Natural killer cell treated with Interleukin-12 subunit alpha and Interleukin-12 subunit beta and Interleukin-15 and Interleukin-18, amount 100 ng/mL, for 72 hours (primary cell): ENCODE data around the gene ARRB1. TPM values are rescaled to one million over a fixed set of nuclear protein-coding genes. Genes with fewer than 3 reads are reported as not detected.

Experiments
- ATAC-seq, 2 donors: fragments of 150-1000 bp; cut with Tn5 transposase in 1 of 2; sonication (Bioruptor Pico), chemical (Tn5 transposase) in 1 of 2; 2 replicates each; pipeline ENCODE4 v1.10.0; 2021
- DNase-seq: peaks from one replicate; pipeline ENCODE4 v3.0.0; 2022; ENCODE audit warnings: low spot score
- H3K27ac Mint-ChIP-seq, 2 donors: 1 replicate in 1 of 2; 2 replicates in 1 of 2; pipeline ENCODE4 v1.8.0; 2022; ENCODE audit warnings: mixed read lengths in 2 of 2, mild to moderate bottlenecking in 1 of 2, moderate library complexity in 1 of 2
- H3K27me3 Mint-ChIP-seq, 2 donors: 1 replicate in 1 of 2; 2 replicates in 1 of 2; pipeline ENCODE4 v1.8.0; 2022; ENCODE audit warnings: mixed read lengths in 2 of 2
- H3K36me3 Mint-ChIP-seq: one replicate; pipeline ENCODE4 v1.8.0; 2022; ENCODE audit warnings: mixed read lengths
- H3K4me1 Mint-ChIP-seq, 2 donors: 1 replicate in 1 of 2; 2 replicates in 1 of 2; pipeline ENCODE4 v1.8.0; 2022; ENCODE audit warnings: low read depth in 2 of 2, mixed read lengths in 2 of 2, mild to moderate bottlenecking in 1 of 2
- H3K4me3 Mint-ChIP-seq: one replicate; pipeline ENCODE4 v1.8.0; 2022; ENCODE audit warnings: mixed read lengths
- H3K9me3 Mint-ChIP-seq: 2 replicates; pipeline ENCODE4 v1.8.0; 2022; ENCODE audit warnings: mixed read lengths
- total RNA-seq, 2 donors: library from RNA; stranded (reverse); gene quantifications; one replicate each; pipeline ENCODE4 v1.2.3, GENCODE V29; 2022

ARRB1 gene
- total RNA-seq, 2 donors from 2014 or later = 47.8 to 54.5 TPM

DNA sequence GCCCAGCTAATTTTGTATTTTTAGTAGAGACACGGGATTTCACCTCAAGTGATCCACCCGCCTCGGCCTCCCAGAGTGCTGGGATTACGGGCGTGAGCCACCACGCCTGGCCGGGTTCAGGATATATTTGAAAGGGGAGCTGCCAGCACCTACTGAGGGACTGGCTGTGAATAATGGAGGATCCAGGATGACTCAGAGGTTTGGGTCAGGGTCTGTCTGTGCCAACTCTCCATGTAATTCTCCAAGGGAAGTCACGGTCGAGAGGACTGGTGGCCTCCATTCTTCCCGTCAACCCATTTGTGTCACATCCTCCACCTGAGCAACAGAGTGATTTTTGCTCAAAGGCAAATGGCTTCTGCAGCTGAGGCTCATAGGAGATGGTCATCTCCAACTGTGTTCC is 3.6 kb upstream of the ARRB1 start:
- H3K9me3 Mint-ChIP-seq = no peaks in the 10 kb centered on the region
- ATAC-seq = no peak
- peak; percentile 34 for DNase-seq
- peaks cover 29 to 35% of the 10 kb centered on the region in 2 donors for H3K4me1 Mint-ChIP-seq
- peaks cover 5% of the 10 kb centered on the region for H3K36me3 Mint-ChIP-seq
- no peaks in the 10 kb centered on the region for H3K27me3 Mint-ChIP-seq
- peak overlapping the region in 1 of 2 donors; percentile 61 for H3K27ac Mint-ChIP-seq
- H3K4me3 Mint-ChIP-seq = no peak overlapping the region

DNA sequence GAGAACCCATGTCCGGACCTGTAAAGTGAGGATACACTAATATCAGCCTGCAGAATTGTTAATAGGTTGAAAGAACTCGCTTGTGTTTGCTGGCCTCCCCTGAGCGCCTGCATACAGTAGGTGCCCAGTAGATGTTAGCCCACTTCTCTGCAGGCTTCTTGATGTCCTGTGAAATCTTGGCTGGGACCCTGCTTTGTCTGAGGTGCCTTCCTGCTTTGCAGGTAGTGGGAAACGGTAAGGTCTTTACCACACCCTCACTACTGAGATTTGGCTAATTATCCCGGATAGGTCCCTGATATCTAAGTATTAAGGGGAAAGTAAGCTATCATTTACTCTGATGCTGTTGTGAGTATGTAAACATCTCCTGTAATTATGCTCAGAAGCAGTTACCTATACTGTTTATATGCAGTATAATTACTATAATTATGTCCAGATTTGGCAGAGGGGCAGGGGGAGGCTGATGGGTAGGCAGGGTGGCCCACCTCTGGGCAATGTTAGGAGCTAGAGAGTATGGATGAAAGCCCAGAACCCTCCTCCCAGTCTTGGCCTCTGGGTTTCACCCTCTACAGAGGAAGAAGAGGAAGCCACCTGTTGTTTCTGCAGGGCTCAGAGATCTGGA is 1.2 kb upstream of the ARRB1 start:
- no peak for ATAC-seq
- Mint-ChIP-seq H3K27me3 (no peaks in the 10 kb centered on the region), H3K36me3 (peaks cover 5% of the 10 kb centered on the region), H3K9me3 (no peaks in the 10 kb centered on the region), H3K4me3 (peak overlapping the region; percentile 100), H3K4me1 (peaks cover 53 to 55% of the 10 kb centered on the region in 2 donors), H3K27ac (peak overlapping the region; percentile 78 to 88)
- peak; percentile 52 for DNase-seq

GRCh38 chr11:75351791-75352587 is 528 bp upstream of the ARRB1 start:
- DNase-seq = peak; percentile 82
- peak; percentile 83 to 84 for ATAC-seq
- H3K9me3 Mint-ChIP-seq = no peaks in the 10 kb centered on the region
- H3K4me3 Mint-ChIP-seq = peak overlapping the region; percentile 100
- peak overlapping the region; percentile 78 to 88 for H3K27ac Mint-ChIP-seq
- H3K36me3 Mint-ChIP-seq = peaks cover 5% of the 10 kb centered on the region
- H3K27me3 Mint-ChIP-seq = no peaks in the 10 kb centered on the region
- peaks cover 59 to 62% of the 10 kb centered on the region in 2 donors for H3K4me1 Mint-ChIP-seq

DNA sequence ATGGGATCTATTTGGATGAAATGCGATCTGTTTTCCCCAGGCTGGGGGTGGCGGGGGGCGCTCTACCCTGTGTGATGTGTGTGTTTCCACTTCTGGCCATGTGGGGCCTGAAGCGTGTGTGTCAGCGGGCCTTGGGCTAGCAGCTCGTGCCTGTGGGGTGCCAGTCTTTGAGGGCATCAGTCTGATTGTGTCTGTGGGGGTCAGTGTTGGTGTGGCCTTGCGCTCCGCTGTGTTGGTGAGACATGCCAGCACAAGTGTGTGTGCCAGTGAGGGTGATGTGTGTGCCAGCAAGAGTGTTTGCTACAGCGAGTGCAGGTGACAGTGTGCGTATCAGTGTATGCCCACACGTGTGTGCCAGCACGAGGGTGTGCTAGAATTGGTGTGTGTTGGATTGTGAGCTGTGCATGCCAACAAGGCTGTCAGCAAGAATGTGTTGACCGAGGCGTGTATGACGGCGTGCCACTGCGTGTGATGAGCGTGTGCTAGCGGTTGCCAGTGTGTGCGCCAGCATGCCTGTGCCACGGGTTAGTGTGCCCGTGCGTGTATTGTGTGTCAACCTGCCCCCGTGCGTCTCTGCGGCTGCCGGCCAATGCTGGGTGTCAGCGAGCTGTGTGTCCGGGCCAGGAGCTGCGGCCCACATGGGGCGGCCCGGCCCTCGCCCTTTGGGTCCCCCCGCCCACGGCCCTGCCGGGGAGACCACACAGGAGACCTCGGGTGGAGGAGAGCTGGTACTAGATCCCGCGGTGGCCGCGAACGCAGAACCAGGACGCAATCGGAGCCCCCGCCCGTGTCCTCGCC is 519 bp downstream of the ARRB1 start:
- H3K36me3 Mint-ChIP-seq = peaks cover 5% of the 10 kb centered on the region
- H3K9me3 Mint-ChIP-seq = no peaks in the 10 kb centered on the region
- ATAC-seq (peak; percentile 37 to 59), DNase-seq (peak; percentile 60)
- H3K4me3 Mint-ChIP-seq = peak overlapping the region; percentile 100
- H3K4me1 Mint-ChIP-seq = peaks cover 65 to 69% of the 10 kb centered on the region in 2 donors
- H3K27me3 Mint-ChIP-seq = no peaks in the 10 kb centered on the region
- peak overlapping the region; percentile 66 to 88 for H3K27ac Mint-ChIP-seq

GRCh38 chr11:75350122-75350742 is 1.2 kb downstream of the ARRB1 start:
- peak overlapping the region; percentile 66 to 88 for H3K27ac Mint-ChIP-seq
- DNase-seq = peak; percentile 60
- H3K27me3 Mint-ChIP-seq = no peaks in the 10 kb centered on the region
- no peak for ATAC-seq
- peak overlapping the region; percentile 100 for H3K4me3 Mint-ChIP-seq
- H3K4me1 Mint-ChIP-seq = peaks cover 72 to 74% of the 10 kb centered on the region in 2 donors
- peaks cover 5% of the 10 kb centered on the region for H3K36me3 Mint-ChIP-seq
- H3K9me3 Mint-ChIP-seq = no peaks in the 10 kb centered on the region

GRCh38 chr11:75349521-75350116 is 1.8 kb downstream of the ARRB1 start:
- H3K4me3 Mint-ChIP-seq = peak overlapping the region; percentile 100
- H3K36me3 Mint-ChIP-seq = peaks cover 5% of the 10 kb centered on the region
- ATAC-seq (no peak), DNase-seq (peak; percentile 35)
- H3K27ac Mint-ChIP-seq = peak overlapping the region; percentile 66 to 88
- H3K27me3 Mint-ChIP-seq = no peaks in the 10 kb centered on the region
- H3K9me3 Mint-ChIP-seq = no peaks in the 10 kb centered on the region
- peaks cover 72 to 78% of the 10 kb centered on the region in 2 donors for H3K4me1 Mint-ChIP-seq

- no peaks in the 10 kb centered on the region for H3K9me3 Mint-ChIP-seq
- H3K27ac Mint-ChIP-seq = peak overlapping the region; percentile 66 to 88
- DNase-seq = peak; percentile 61
- H3K27me3 Mint-ChIP-seq = no peaks in the 10 kb centered on the region
- H3K4me3 Mint-ChIP-seq = peak overlapping the region; percentile 0
- ATAC-seq = no peak
- peaks cover 5% of the 10 kb centered on the region for H3K36me3 Mint-ChIP-seq
- H3K4me1 Mint-ChIP-seq = peaks cover 71 to 81% of the 10 kb centered on the region in 2 donors
These were observed 3.5 kb downstream of the ARRB1 start for GRCh38 chr11:75347781-75348566.

DNA sequence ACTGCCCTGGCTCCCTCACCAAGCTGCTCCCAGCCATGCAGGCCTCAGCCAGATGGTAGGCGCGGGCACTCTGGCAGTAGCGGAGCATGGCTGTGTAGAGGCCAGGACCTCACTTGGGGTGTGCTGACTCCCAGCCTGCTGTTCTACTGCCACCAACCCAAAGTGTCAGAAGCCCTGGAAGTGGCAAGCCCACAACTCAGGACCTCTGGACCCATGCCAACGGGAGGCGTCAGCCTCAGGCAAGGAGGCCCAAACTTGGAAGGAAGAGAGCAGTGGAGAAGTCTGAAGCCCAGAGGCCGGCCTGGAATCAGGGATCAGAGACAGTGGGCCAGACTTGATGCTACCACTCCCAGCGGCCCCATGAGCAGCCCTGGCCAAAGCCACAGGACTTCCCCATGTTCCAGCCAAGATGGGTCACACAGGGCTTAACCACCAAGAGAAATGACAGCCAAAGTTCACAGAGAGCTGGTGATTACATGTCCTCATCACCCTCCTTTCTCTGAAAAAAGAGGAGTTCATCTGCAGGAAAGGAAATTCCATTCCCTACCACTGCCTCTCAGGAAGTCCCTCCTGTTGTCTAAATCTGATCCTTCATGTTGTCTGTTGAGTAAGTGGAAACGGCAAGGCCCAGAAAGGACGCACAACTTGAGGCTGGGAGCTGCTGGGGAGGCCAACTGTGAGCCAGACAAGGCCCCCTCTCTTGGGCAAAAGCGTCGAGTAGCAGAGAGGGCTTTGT is 4.4 kb downstream of the ARRB1 start:
- ATAC-seq (no peak), DNase-seq (peak; percentile 51)
- Mint-ChIP-seq H3K27me3 (no peaks in the 10 kb centered on the region), H3K27ac (peak overlapping the region; percentile 66 to 88), H3K4me1 (peaks cover 74 to 78% of the 10 kb centered on the region in 2 donors), H3K4me3 (no peak overlapping the region), H3K9me3 (no peaks in the 10 kb centered on the region), H3K36me3 (peaks cover 5% of the 10 kb centered on the region)

DNA sequence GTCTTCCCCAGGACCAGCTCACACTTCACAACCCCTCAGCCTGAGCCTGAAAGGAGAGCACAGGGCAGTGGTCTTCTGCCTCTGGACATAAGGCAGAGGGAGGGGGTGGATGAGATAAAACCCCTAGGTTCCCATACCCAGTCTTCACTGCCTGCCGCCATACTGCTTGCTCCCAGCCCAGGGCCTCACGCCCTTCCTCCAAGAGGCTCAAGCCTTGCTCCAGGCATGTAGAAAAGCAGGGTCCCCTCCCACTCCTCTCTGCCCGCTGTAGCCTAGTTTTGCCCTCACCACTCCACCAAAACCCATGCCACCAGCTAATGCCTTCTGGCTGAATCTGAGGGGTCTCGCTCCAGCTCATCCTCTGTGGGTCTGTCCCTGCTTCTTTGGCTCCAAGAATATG is 5.2 kb downstream of the ARRB1 start:
- DNase-seq (peak; percentile 53), ATAC-seq (no peak)
- H3K27me3 Mint-ChIP-seq = no peaks in the 10 kb centered on the region
- peaks cover 82% of the 10 kb centered on the region in 2 donors for H3K4me1 Mint-ChIP-seq
- peak overlapping the region; percentile 66 to 88 for H3K27ac Mint-ChIP-seq
- H3K9me3 Mint-ChIP-seq = no peaks in the 10 kb centered on the region
- peak overlapping the region; percentile 23 for H3K4me3 Mint-ChIP-seq
- peaks cover 5% of the 10 kb centered on the region for H3K36me3 Mint-ChIP-seq

- DNase-seq = peak; percentile 56
- no peaks in the 10 kb centered on the region for H3K27me3 Mint-ChIP-seq
- peaks cover 81 to 83% of the 10 kb centered on the region in 2 donors for H3K4me1 Mint-ChIP-seq
- peak overlapping the region; percentile 23 for H3K4me3 Mint-ChIP-seq
- H3K9me3 Mint-ChIP-seq = no peaks in the 10 kb centered on the region
- no peak for ATAC-seq
- H3K27ac Mint-ChIP-seq = peak overlapping the region; percentile 66 to 88
- peaks cover under 1% of the 10 kb centered on the region for H3K36me3 Mint-ChIP-seq
These were observed 5.9 kb downstream of the ARRB1 start for GRCh38 chr11:75345455-75346160.

GRCh38 chr11:75344761-75345454 is 6.6 kb downstream of the ARRB1 start:
- peak; percentile 55 for DNase-seq
- H3K27me3 Mint-ChIP-seq = no peaks in the 10 kb centered on the region
- no peaks in the 10 kb centered on the region for H3K36me3 Mint-ChIP-seq
- ATAC-seq = no peak
- H3K9me3 Mint-ChIP-seq = no peaks in the 10 kb centered on the region
- H3K27ac Mint-ChIP-seq = peak overlapping the region; percentile 66 to 88
- peaks cover 81 to 82% of the 10 kb centered on the region in 2 donors for H3K4me1 Mint-ChIP-seq
- H3K4me3 Mint-ChIP-seq = no peak overlapping the region
